IPS-20b (cell line): Measurements from ENCODE around the gene HSFX4.

Source experiments
- H3K27ac ChIP-seq: one replicate; pipeline ENCODE4 v1.5.1; 2013; ENCODE audit warnings: low read length
- H3K27me3 ChIP-seq: 2 replicates; pipeline ENCODE4 v1.6.1; 2013; ENCODE audit warnings: mild to moderate bottlenecking, low read length, inconsistent platforms; ENCODE audit not compliant: insufficient read depth
- H3K36me3 ChIP-seq: 2 replicates; pipeline ENCODE4 v1.6.1; 2013; ENCODE audit warnings: low read depth, mild to moderate bottlenecking, inconsistent platforms, low read length, moderate library complexity; ENCODE audit not compliant: insufficient read depth
- H3K4me1 ChIP-seq: 2 replicates; pipeline ENCODE4 v1.6.1; 2013; ENCODE audit warnings: mild to moderate bottlenecking, control low read depth, inconsistent platforms, low read length, moderate library complexity; ENCODE audit not compliant: insufficient read depth
- H3K4me3 ChIP-seq: 2 replicates; pipeline ENCODE4 v1.5.1; 2013; ENCODE audit warnings: mild to moderate bottlenecking, low read length, inconsistent platforms
- H3K9ac ChIP-seq: 2 replicates; pipeline ENCODE4 v1.6.1; 2013; ENCODE audit warnings: low read depth, mild to moderate bottlenecking, inconsistent platforms, low read length, moderate library complexity
- H3K9me3 ChIP-seq: 2 replicates; pipeline ENCODE4 v1.6.1; 2013; ENCODE audit warnings: mild to moderate bottlenecking, low read depth, low read length, inconsistent platforms; ENCODE audit not compliant: insufficient read depth

The HSFX4 gene

GRCh38 chrX:149962010-149962409 is 32.6 kb downstream of the HSFX4 start:
- Histone ChIP-seq H3K27ac (no peak overlapping the region), H3K27me3 (no peaks in the 10 kb centered on the region), H3K9ac (no peak overlapping the region), H3K36me3 (peaks cover 3% of the 10 kb centered on the region; the same call in 1 of the 2 replicates), H3K4me1 (no peaks in the 10 kb centered on the region), H3K4me3 (no peak overlapping the region), H3K9me3 (no peaks in the 10 kb centered on the region)

GRCh38 chrX:149962859-149963757 is 33.7 kb downstream of the HSFX4 start:
- peaks cover 3% of the 10 kb centered on the region; the same call in 1 of the 2 replicates for H3K36me3 ChIP-seq
- no peaks in the 10 kb centered on the region for H3K4me1 ChIP-seq
- no peak overlapping the region for H3K27ac ChIP-seq
- no peaks in the 10 kb centered on the region for H3K9me3 ChIP-seq
- no peak overlapping the region for H3K4me3 ChIP-seq
- no peaks in the 10 kb centered on the region for H3K27me3 ChIP-seq
- no peak overlapping the region for H3K9ac ChIP-seq

GRCh38 chrX:149979126-149979644 is 49.8 kb downstream of the HSFX4 start:
- no peak overlapping the region for H3K4me3 ChIP-seq
- no peak overlapping the region for H3K27ac ChIP-seq
- no peaks in the 10 kb centered on the region for H3K9me3 ChIP-seq
- H3K9ac ChIP-seq: no peak overlapping the region
- H3K27me3 ChIP-seq: no peaks in the 10 kb centered on the region
- H3K36me3 ChIP-seq: no peaks in the 10 kb centered on the region
- H3K4me1 ChIP-seq: peaks cover 6% of the 10 kb centered on the region; the same call in 1 of the 2 replicates
